Sigmoid colon (tissue), 3 donors: ENCODE results near the gene POU2F3.

ENCODE experiments used
- CTCF ChIP-seq, 4 experiments: fragments of 450-650 bp in 3 of 4; fragments of 200-600 bp in 1 of 4; IDR thresholded peaks; one replicate each; pipeline ENCODE4 v1.5.1; 2016 to 2019; ENCODE audit warnings: antibody characterized with exemption in 4 of 4, mild to moderate bottlenecking in 3 of 4, moderate library complexity in 2 of 4
- POLR2A ChIP-seq, 2 donors: fragments of 450-650 bp; IDR thresholded peaks; one replicate each; pipeline ENCODE4 v1.6.1; 2016; ENCODE audit warnings: antibody characterized with exemption in 2 of 2, mild to moderate bottlenecking in 2 of 2, moderate library complexity in 2 of 2

- TF ChIP-seq CTCF (IDR thresholded peaks at IDR 0.05), result no peak
- TF ChIP-seq POLR2A (IDR thresholded peaks at IDR 0.05), result no peak
Measured at GRCh38 chr11:120268686-120269085, 28.7 kb downstream of the POU2F3 start.
